Measurements from ENCODE around the gene PTS.

GRCh38 chr11:112177589-112177988, 48.6 kb upstream of the PTS start:
- TF ChIP-seq CTCF (IDR thresholded peaks at IDR 0.05) (no peak), POLR2A (IDR thresholded peaks at IDR 0.05) (no peak), EP300 (IDR thresholded peaks at IDR 0.05) (no peak)
